Vagina (tissue), 2 donors: Measurements from ENCODE around the gene RGS17.

Experiments used
- CTCF ChIP-seq, 3 experiments: fragments of 450-650 bp in 2 of 3; fragments of 200-600 bp in 1 of 3; sonication (generic) in 1 of 3; IDR thresholded peaks; one replicate each; pipeline ENCODE4 v1.5.1; 2017 to 2019; ENCODE audit warnings: antibody characterized with exemption in 3 of 3, mild to moderate bottlenecking in 2 of 3, moderate library complexity in 2 of 3
- POLR2A ChIP-seq, 2 donors: fragments of 450-650 bp; IDR thresholded peaks; one replicate each; pipeline ENCODE4 v1.6.1; 2017; ENCODE audit warnings: antibody characterized with exemption in 2 of 2, mild to moderate bottlenecking in 2 of 2, moderate library complexity in 2 of 2
- POLR2AphosphoS5 ChIP-seq, 2 donors: sonication (generic); formaldehyde crosslinking; IDR thresholded peaks; one replicate each; pipeline ENCODE4 v1.9.0; 2017; ENCODE audit warnings: antibody characterized with exemption in 2 of 2, mild to moderate bottlenecking in 2 of 2, low read depth in 1 of 2; ENCODE audit not compliant: insufficient read depth in 1 of 2

GRCh38 chr6:152984513-152984872, 146.6 kb downstream of the RGS17 start:
- TF ChIP-seq POLR2A (IDR thresholded peaks at IDR 0.05), result no peak
- no peak for TF ChIP-seq CTCF (IDR thresholded peaks at IDR 0.05)
- TF ChIP-seq POLR2AphosphoS5 (IDR thresholded peaks at IDR 0.05; ENCODE audit: insufficient read depth in 1 of 2, low read depth in 1 of 2), result peak in 1 of 2 donors; percentile 2
